GM18873 (cell line): ENCODE results near the gene APOO.
"Not testable (repeated sequence)": the region's sequence is repeated elsewhere in the genome, so short reads cannot be mapped to it uniquely, and the experiment has no call there.

Source experiments
- ATAC-seq: cut with Tn5 transposase; IDR thresholded peaks from one replicate; pipeline ENCODE4 v1.9.1; 2021; ENCODE audit warnings: mild to moderate bottlenecking, moderate library complexity, moderate number of reproducible peaks; ENCODE audit not compliant: unreplicated experiment, low FRiP score

APOO gene

GRCh38 chrX:23907111-23907497 is 634 bp downstream of the APOO start:
- no peak for ATAC-seq

- no peak for ATAC-seq
Measured at GRCh38 chrX:23904096-23904495, 3.6 kb downstream of the APOO start.

DNA sequence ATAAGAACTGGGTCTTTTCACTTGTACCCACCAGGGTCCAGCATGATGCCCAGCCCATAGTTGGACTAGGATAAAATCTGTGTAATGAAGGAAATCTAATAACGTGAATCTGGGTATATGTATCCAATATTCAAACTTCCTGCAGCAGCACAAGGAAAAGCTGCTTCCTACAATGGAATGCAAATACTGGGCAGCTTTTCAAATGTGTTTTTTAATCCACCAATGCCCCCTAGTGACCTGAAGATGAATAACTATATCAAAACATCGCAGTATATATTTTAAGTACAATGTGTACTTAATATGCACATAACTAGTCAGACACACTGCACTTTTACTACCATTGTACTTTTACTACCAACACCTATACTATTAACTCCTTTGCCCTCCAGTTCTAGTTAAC is 5.3 kb downstream of the APOO start:
- ATAC-seq: no peak

DNA sequence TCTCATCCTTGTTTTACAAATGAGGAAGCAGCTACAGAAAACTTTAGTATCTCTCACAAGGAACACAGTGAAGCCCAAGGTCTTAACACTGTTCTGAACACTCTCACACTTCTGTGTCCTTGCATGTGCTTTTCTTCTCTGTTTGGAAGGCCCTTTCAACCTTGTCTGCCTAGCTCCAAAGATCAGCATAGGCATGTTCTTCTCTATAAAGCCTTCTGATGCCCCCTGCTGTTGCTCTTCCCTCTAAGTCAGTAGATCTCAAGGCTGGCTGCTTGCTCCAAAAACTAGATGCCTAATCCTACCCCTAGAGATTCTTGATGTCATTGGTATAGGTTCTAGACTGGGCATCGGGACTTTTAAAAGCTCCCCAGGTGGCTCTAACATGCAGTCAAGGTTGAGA is 5.9 kb downstream of the APOO start:
- no peak for ATAC-seq

GRCh38 chrX:23901060-23901459 is 6.7 kb downstream of the APOO start:
- no peak for ATAC-seq

GRCh38 chrX:23900220-23900797 is 7.4 kb downstream of the APOO start:
- ATAC-seq: no peak

- ATAC-seq: no peak
Measured at GRCh38 chrX:23898412-23898959, 9.3 kb downstream of the APOO start.

DNA sequence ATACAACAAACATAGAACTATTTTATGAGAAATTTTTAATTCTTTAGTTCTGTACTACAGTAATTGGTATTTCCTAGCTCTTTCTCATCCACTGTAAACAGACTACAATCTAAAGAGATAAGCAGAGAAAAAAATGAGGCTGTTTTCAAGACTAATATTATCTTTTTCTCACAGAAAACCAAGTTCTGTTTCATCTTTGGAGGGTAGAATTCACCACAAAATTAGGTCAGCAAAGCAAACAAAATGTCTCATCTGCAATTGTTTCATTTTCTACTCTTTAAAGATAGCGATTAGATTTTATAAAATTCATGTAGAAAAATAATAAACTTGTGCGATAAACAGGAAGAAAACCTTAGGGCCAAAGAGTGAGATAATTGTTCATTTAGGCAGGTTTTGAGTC is 10.8 kb downstream of the APOO start:
- ATAC-seq: no peak

DNA sequence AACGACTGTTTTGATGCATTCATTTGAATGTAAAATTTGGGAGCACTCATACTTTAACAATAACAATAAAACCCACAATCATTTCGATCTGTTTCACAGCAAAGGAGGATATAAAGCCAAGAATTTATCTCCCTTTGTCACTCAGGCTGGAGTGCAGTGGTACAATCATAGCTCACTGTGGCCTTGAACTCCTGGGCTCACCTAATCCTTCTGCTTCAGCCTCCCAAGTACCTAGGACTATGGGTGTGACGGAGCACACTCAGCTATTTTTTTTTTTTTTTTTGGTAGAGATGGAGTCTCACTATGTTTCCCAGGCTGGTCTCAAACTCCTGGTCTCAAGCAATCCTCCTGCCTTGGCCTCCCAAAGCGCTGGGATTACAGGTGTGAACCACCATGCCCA is 11.2 kb downstream of the APOO start:
- ATAC-seq: not testable (repeated sequence)

- not testable (repeated sequence) for ATAC-seq
Measured at GRCh38 chrX:23894993-23895392, 12.7 kb downstream of the APOO start.

- no peak for ATAC-seq
Measured at GRCh38 chrX:23890933-23891332, 16.8 kb downstream of the APOO start.

- ATAC-seq: no peak
Measured at GRCh38 chrX:23888887-23889501, 18.7 kb downstream of the APOO start.

- no peak for ATAC-seq
Measured at GRCh38 chrX:23887918-23888317, 19.8 kb downstream of the APOO start.

- ATAC-seq: no peak
Measured at GRCh38 chrX:23887451-23887850, 20.3 kb downstream of the APOO start.

DNA sequence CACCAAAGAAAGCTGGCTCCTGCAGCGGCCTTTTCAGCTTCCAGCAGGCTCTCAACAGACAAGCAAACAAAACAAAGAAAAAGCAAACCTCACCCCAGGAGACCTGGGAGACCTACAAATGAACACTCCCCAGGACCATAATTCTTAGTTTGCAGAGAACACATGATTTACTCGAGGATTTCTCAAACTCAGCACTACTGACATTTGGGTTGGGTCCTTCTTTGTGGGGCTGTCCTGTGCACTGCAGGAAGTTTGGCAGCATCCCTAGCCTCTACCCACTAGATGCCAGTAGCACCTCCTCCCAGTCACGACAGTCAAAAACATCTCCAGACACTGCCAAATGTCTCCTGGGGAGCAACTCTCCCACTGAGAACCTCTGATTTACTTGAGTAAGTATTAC is 21.9 kb downstream of the APOO start:
- no peak for ATAC-seq

- no peak for ATAC-seq
Measured at GRCh38 chrX:23884427-23885024, 23.2 kb downstream of the APOO start.

DNA sequence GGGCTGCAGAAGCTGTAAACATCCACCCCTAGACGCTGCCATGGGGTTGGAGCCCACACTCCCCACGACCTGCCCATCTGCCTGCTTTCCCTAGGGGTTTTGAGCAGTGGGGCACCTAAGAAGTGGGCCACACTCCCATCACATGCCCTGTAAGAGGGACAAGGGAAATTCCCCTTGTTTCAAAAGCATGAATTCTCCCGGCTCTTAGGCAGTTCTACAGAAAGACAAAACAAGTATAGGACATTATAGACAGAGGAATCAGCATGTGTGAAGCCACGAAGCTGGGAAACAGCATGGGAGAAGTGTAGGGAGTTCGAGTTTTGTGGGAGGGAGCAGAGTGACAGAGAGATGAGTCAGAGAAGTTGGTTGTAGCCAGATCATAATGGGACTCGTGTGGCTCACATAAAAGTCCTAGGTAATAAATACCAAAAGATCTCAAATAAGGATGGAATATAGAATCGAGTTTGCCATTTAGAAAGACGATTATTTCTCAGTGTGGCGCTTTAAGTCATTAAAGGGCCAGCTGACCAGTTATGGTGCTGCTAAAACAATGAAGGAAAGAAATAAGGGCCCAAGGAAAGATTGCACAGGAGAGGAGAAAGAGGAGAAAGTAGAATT is 23.9 kb downstream of the APOO start:
- no peak for ATAC-seq

GRCh38 chrX:23879380-23880090 is 28.2 kb downstream of the APOO start:
- ATAC-seq: no peak

DNA sequence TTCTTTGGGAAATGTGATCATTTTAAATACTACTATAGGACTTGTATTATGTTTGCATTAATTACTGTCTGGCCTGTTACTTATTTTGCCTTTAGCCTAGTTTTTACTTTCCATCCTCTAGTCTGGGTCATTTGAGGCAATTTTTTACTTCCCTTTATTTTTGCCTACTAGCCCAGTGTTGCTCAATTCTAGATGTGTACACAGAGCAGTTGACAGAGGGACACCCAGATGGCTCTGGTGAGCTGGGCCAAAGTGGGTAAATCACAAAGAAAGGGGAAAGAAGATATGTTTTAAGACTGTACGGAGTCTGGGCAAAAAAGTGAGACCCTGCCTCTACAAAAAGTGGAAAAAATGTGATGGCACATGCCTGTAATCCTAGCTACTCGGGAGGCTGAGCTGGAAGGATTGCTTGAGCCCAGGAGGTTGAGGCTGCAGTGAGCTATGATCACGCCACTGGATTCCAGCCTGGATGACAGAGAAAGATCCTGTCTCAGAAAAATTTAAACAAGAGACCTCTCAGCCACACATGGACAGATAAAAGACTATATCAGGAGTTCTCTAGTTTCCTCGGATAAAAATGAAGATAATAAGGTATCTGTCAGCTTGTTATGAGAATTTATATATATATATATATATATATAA is 35.7 kb downstream of the APOO start:
- ATAC-seq: no peak

- no peak for ATAC-seq
Measured at GRCh38 chrX:23870041-23870440, 37.7 kb downstream of the APOO start.
